H9 (cell line): ENCODE data around the gene PCBD2. TPM values are rescaled to one million over a fixed set of nuclear protein-coding genes. Genes with fewer than 3 reads are reported as not detected.

Experiments used
- DNase-seq: peaks from one replicate; pipeline ENCODE4 v3.0.0-alpha.2; 2017
- H2AFZ ChIP-seq: one replicate; pipeline ENCODE4 v1.6.1; 2013; ENCODE audit warnings: mild to moderate bottlenecking, low read length, control low read depth, moderate library complexity
- H2AK5ac ChIP-seq: 2 replicates; pipeline ENCODE4 v1.6.1; 2013; ENCODE audit warnings: low read length, control low read depth, mixed read lengths; ENCODE audit not compliant: insufficient read length
- H2BK120ac ChIP-seq: one replicate; pipeline ENCODE4 v1.6.1; 2013; ENCODE audit warnings: low read depth, mild to moderate bottlenecking, low read length, control low read depth, inconsistent platforms; ENCODE audit not compliant: poor library complexity, severe bottlenecking
- H2BK12ac ChIP-seq: 2 replicates; pipeline ENCODE4 v1.6.1; 2013; ENCODE audit warnings: low read length, control low read depth, mixed read lengths, low read depth; ENCODE audit not compliant: insufficient read length
- H2BK15ac ChIP-seq: 2 replicates; pipeline ENCODE4 v1.6.1; 2013; ENCODE audit warnings: low read depth, low read length, control low read depth
- H2BK20ac ChIP-seq: one replicate; pipeline ENCODE4 v1.6.1; 2013; ENCODE audit warnings: low read depth, mild to moderate bottlenecking, low read length, control low read depth, inconsistent platforms; ENCODE audit not compliant: poor library complexity, severe bottlenecking
- H2BK5ac ChIP-seq: 2 replicates; pipeline ENCODE4 v1.6.1; 2013; ENCODE audit warnings: low read length, control low read depth, mixed read lengths; ENCODE audit not compliant: insufficient read length
- H3K14ac ChIP-seq: 2 replicates; pipeline ENCODE4 v1.6.1; 2013; ENCODE audit warnings: low read length, control low read depth; ENCODE audit not compliant: insufficient read depth
- H3K18ac ChIP-seq: 2 replicates; pipeline ENCODE4 v1.6.1; 2013; ENCODE audit warnings: low read depth, mild to moderate bottlenecking, mixed read lengths, low read length, control low read depth; ENCODE audit not compliant: insufficient read length
- H3K23ac ChIP-seq: 2 replicates; pipeline ENCODE4 v1.6.1; 2013; ENCODE audit warnings: low read length, control low read depth, mixed read lengths, low read depth; ENCODE audit not compliant: insufficient read length
- H3K23me2 ChIP-seq: 2 replicates; pipeline ENCODE4 v1.6.1; 2013; ENCODE audit warnings: low read depth, mild to moderate bottlenecking, mixed read lengths, low read length, control low read depth; ENCODE audit not compliant: insufficient read length, poor library complexity, severe bottlenecking
- H3K27ac ChIP-seq: 2 replicates; pipeline ENCODE4 v1.5.1; 2013; ENCODE audit warnings: low read length, control low read depth, mixed read lengths, low read depth; ENCODE audit not compliant: insufficient read length
- H3K27me3 ChIP-seq: 2 replicates; pipeline ENCODE4 v1.6.1; 2013; ENCODE audit warnings: low read length, control low read depth, inconsistent platforms; ENCODE audit not compliant: insufficient read depth
- H3K4ac ChIP-seq: 2 replicates; pipeline ENCODE4 v1.6.1; 2013; ENCODE audit warnings: low read depth, mild to moderate bottlenecking, control low read depth, inconsistent platforms, low read length, moderate library complexity
- H3K4me1 ChIP-seq: 2 replicates; pipeline ENCODE4 v1.6.1; 2013; ENCODE audit warnings: low read length, control low read depth, inconsistent platforms; ENCODE audit not compliant: insufficient read depth
- H3K4me2 ChIP-seq: 2 replicates; pipeline ENCODE4 v1.6.1; 2013; ENCODE audit warnings: low read length, control low read depth, mixed read lengths; ENCODE audit not compliant: insufficient read length, insufficient read depth
- H3K56ac ChIP-seq: 2 replicates; pipeline ENCODE4 v1.6.1; 2013; ENCODE audit warnings: low read depth, mild to moderate bottlenecking, mixed read lengths, low read length, control low read depth; ENCODE audit not compliant: insufficient read length
- H3K79me1 ChIP-seq: 2 replicates; pipeline ENCODE4 v1.6.1; 2013; ENCODE audit warnings: low read depth, mild to moderate bottlenecking, moderate library complexity, low read length, control low read depth, inconsistent platforms; ENCODE audit not compliant: insufficient read depth, poor library complexity, severe bottlenecking
- H3K79me2 ChIP-seq: 2 replicates; pipeline ENCODE4 v1.6.1; 2013; ENCODE audit warnings: low read length, control low read depth, inconsistent platforms; ENCODE audit not compliant: insufficient read depth
- H3K9ac ChIP-seq: 2 replicates; pipeline ENCODE4 v1.6.1; 2013; ENCODE audit warnings: low read length, control low read depth, mixed read lengths; ENCODE audit not compliant: insufficient read length; ENCODE audit errors: extremely low read depth
- H3K9me3 ChIP-seq: one replicate; pipeline ENCODE4 v1.6.1; 2013; ENCODE audit warnings: low read depth, low read length, inconsistent platforms; ENCODE audit not compliant: control insufficient read depth
- H3T11ph ChIP-seq: one replicate; pipeline ENCODE4 v1.6.1; 2013; ENCODE audit warnings: mild to moderate bottlenecking, low read length, control low read depth, inconsistent platforms
- H4K20me1 ChIP-seq: one replicate; pipeline ENCODE4 v1.6.1; 2013; ENCODE audit not compliant: control insufficient read depth, insufficient read length, insufficient read depth
- H4K5ac ChIP-seq: 2 replicates; pipeline ENCODE4 v1.6.1; 2013; ENCODE audit warnings: low read depth, mild to moderate bottlenecking, mixed read lengths, low read length, control low read depth; ENCODE audit not compliant: insufficient read length
- H4K8ac ChIP-seq: replicated peaks from 2 replicates; pipeline ENCODE4 v1.6.1; 2013; ENCODE audit warnings: low read length, control low read depth, mixed read lengths, low read depth; ENCODE audit not compliant: insufficient read length
- H4K91ac ChIP-seq: 2 replicates; pipeline ENCODE4 v1.6.1; 2013; ENCODE audit warnings: low read depth, mild to moderate bottlenecking, moderate library complexity, mixed read lengths, low read length, control low read depth; ENCODE audit not compliant: insufficient read length
- H3K27ac Mint-ChIP-seq, 3 experiments: 2 replicates in 2 of 3; 3 replicates in 1 of 3; pipeline ENCODE4 v1.8.0; 2020 to 2021; ENCODE audit warnings: mixed read lengths in 3 of 3, mild to moderate bottlenecking in 1 of 3, moderate library complexity in 1 of 3
- H3K27me3 Mint-ChIP-seq: 2 replicates; pipeline ENCODE4 v1.8.0; 2021; ENCODE audit warnings: low read depth, mild to moderate bottlenecking, moderate library complexity, mixed read lengths
- H3K36me3 Mint-ChIP-seq, 3 experiments: 2 replicates in 2 of 3; 3 replicates in 1 of 3; pipeline ENCODE4 v1.8.0; 2020 to 2021; ENCODE audit warnings: low read depth in 3 of 3, mixed read lengths in 3 of 3; ENCODE audit not compliant: insufficient read depth in 1 of 3
- H3K4me1 Mint-ChIP-seq, 2 experiments: 2 replicates each; pipeline ENCODE4 v1.8.0; 2020; ENCODE audit warnings: mixed read lengths in 2 of 2
- H3K4me3 Mint-ChIP-seq, 2 experiments: 2 replicates in 1 of 2; 3 replicates in 1 of 2; pipeline ENCODE4 v1.8.0; 2020 to 2021; ENCODE audit warnings: mild to moderate bottlenecking in 2 of 2, mixed read lengths in 2 of 2, moderate library complexity in 1 of 2
- H3K9me3 Mint-ChIP-seq, 2 experiments: 2 replicates in 1 of 2; 3 replicates in 1 of 2; pipeline ENCODE4 v1.8.0; 2020; ENCODE audit warnings: mild to moderate bottlenecking in 2 of 2, mixed read lengths in 2 of 2, moderate library complexity in 1 of 2
- CTCF ChIP-seq: fragments of 200-600 bp; sonication (generic); conservative IDR thresholded peaks from 3 replicates; pipeline ENCODE4 v1.8.0; 2021; ENCODE audit warnings: antibody characterized with exemption, mild to moderate bottlenecking
- WGBS: extraction: QIAGEN DNeasy Blood & Tissue Kit; methylation state at CpG from one replicate; pipeline ENCODE4 v1.1.7; 2013; ENCODE audit warnings: missing lambda C conversion rate, low lambda C conversion rate, mixed read lengths; ENCODE audit not compliant: insufficient read length; ENCODE audit errors: extremely low coverage; 5-methylcytosine and 5-hydroxymethylcytosine counted together
- total RNA-seq: library from RNA; stranded (reverse); gene quantifications from 2 replicates; pipeline ENCODE4 v1.2.1, GENCODE V29; 2021

Gene PCBD2
- total RNA-seq, 1 experiment from 2014 or later, result 11.9 TPM

GRCh38 chr5:135007305-135007704 lies 102.4 kb downstream of the PCBD2 start:
- H3T11ph ChIP-seq, result no peak overlapping the region
- Mint-ChIP-seq H3K4me1 (no peaks in the 10 kb centered on the region), H3K36me3 (no peaks in the 10 kb centered on the region; a peak in 1 of 7 replicates), H3K27me3 (peaks cover 23% of the 10 kb centered on the region), H3K4me3 (no peak overlapping the region), H3K27ac (no peak overlapping the region), H3K9me3 (no peaks in the 10 kb centered on the region)
- no peak overlapping the region for H3K56ac ChIP-seq
- H3K9me3 ChIP-seq, result no peaks in the 10 kb centered on the region
- H3K27ac ChIP-seq, result no peak overlapping the region
- TF ChIP-seq CTCF, result no peak
- no peak overlapping the region for H4K8ac ChIP-seq
- no peaks in the 10 kb centered on the region; the same call in 1 of the 2 replicates for H3K4me1 ChIP-seq
- no peak overlapping the region for H2BK15ac ChIP-seq
- no peak overlapping the region for H3K4ac ChIP-seq
- no peak overlapping the region for H3K4me2 ChIP-seq
- H3K9ac ChIP-seq, result no peak overlapping the region
- H3K79me2 ChIP-seq, result no peaks in the 10 kb centered on the region
- no peak overlapping the region for H2BK120ac ChIP-seq
- H3K23me2 ChIP-seq, result no peaks in the 10 kb centered on the region
- no peak for DNase-seq
- no peak overlapping the region for H2AFZ ChIP-seq
- no peaks in the 10 kb centered on the region for H4K20me1 ChIP-seq
- no peak overlapping the region for H2AK5ac ChIP-seq
- no CpG with 5 or more reads among the region's 9 CpGs for WGBS
- no peak overlapping the region for H2BK12ac ChIP-seq
- no peak overlapping the region for H3K14ac ChIP-seq
- no peak overlapping the region for H2BK5ac ChIP-seq
- no peak overlapping the region for H3K18ac ChIP-seq
- no peak overlapping the region for H3K23ac ChIP-seq
- no peak overlapping the region for H2BK20ac ChIP-seq
- H3K27me3 ChIP-seq, result no peaks in the 10 kb centered on the region
- H3K79me1 ChIP-seq, result no peaks in the 10 kb centered on the region
- no peak overlapping the region for H4K91ac ChIP-seq
- no peak overlapping the region for H4K5ac ChIP-seq
